Osteocyte (in vitro differentiated cells): ENCODE data around the gene EXTL2. TPM values are rescaled to one million over a fixed set of nuclear protein-coding genes. Genes with fewer than 3 reads are reported as not detected.

Source experiments
- DNase-seq: peaks from one replicate; pipeline ENCODE4 v3.0.0; 2021; ENCODE audit warnings: mixed read lengths; ENCODE audit not compliant: unreplicated experiment; ENCODE audit errors: extremely low spot score
- H3K27ac Mint-ChIP-seq: one replicate; pipeline ENCODE4 v1.8.0; 2021; ENCODE audit warnings: mild to moderate bottlenecking, mixed read lengths; ENCODE audit not compliant: unreplicated experiment
- H3K27me3 Mint-ChIP-seq: one replicate; pipeline ENCODE4 v1.8.0; 2021; ENCODE audit warnings: mixed read lengths; ENCODE audit not compliant: unreplicated experiment
- H3K36me3 Mint-ChIP-seq: one replicate; pipeline ENCODE4 v1.8.0; 2021; ENCODE audit warnings: mixed read lengths; ENCODE audit not compliant: unreplicated experiment
- H3K4me1 Mint-ChIP-seq: one replicate; pipeline ENCODE4 v1.8.0; 2021; ENCODE audit warnings: mixed read lengths; ENCODE audit not compliant: unreplicated experiment
- H3K4me3 Mint-ChIP-seq: one replicate; pipeline ENCODE4 v1.8.0; 2021; ENCODE audit warnings: mild to moderate bottlenecking, moderate library complexity, mixed read lengths; ENCODE audit not compliant: unreplicated experiment
- H3K9me3 Mint-ChIP-seq: one replicate; pipeline ENCODE4 v1.8.0; 2021; ENCODE audit warnings: mixed read lengths; ENCODE audit not compliant: unreplicated experiment
- CTCF ChIP-seq: fragments of 200-600 bp; sonication (generic); IDR thresholded peaks from 2 replicates; pipeline ENCODE4 v1.5.0; 2021; ENCODE audit warnings: antibody characterized with exemption, mild to moderate bottlenecking, moderate library complexity
- total RNA-seq: library from RNA; stranded (reverse); gene quantifications from 2 replicates; pipeline ENCODE4 v1.2.1, GENCODE V29; 2021

The EXTL2 gene
- total RNA-seq, 1 donor from 2014 or later, result 33.6 TPM

DNA sequence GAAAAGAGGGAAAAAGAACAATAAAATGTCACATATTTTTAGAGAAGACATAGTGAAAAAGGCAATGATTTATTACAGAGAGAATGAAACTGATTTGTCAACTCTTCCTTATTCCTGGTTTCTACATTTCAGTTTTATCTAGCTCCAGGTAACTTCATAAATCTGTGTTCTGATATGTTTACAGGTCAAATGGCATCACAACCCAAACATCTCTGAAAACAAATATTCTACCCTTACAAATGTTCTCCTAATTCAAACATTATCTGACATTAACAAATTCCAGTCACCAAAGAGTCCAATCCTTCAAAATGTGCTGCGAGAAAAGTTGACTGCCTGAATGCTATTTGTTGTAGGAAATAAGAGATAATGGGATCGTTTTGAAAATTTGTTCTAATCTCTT lies 20.2 kb downstream of the EXTL2 start:
- DNase-seq, result no peak
- Mint-ChIP-seq H3K4me3 (no peak overlapping the region), H3K27me3 (no peaks in the 10 kb centered on the region), H3K36me3 (peaks cover 12% of the 10 kb centered on the region), H3K9me3 (no peaks in the 10 kb centered on the region), H3K27ac (no peak overlapping the region), H3K4me1 (peaks cover 4% of the 10 kb centered on the region)
- no peak for TF ChIP-seq CTCF

DNA sequence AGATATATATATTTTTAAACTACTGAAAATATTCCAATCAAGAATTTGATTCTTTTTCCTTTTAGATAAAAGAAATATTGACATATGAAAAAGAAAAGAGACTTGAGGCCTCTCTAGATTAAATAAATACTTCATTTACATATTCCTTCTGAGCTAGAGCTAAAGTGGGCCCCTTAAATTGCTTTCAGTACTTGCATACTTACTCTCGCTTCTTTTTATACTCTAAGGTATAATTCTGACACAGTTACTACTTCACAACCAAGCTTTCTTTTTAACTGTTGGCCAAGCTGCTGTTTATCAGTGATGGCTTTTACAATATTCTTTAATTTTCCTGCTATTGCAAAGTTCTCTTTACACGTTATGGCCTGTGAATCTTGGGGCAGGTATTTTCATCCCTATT lies 24.6 kb downstream of the EXTL2 start:
- no peak for TF ChIP-seq CTCF
- DNase-seq, result no peak
- Mint-ChIP-seq H3K4me3 (no peak overlapping the region), H3K36me3 (peaks cover 3% of the 10 kb centered on the region), H3K4me1 (no peaks in the 10 kb centered on the region), H3K27ac (no peak overlapping the region), H3K9me3 (no peaks in the 10 kb centered on the region), H3K27me3 (no peaks in the 10 kb centered on the region)

GRCh38 chr1:100868364-100868995 lies 26.2 kb downstream of the EXTL2 start:
- H3K36me3 Mint-ChIP-seq, result no peaks in the 10 kb centered on the region
- no peak overlapping the region for H3K4me3 Mint-ChIP-seq
- H3K27ac Mint-ChIP-seq, result no peak overlapping the region
- no peaks in the 10 kb centered on the region for H3K27me3 Mint-ChIP-seq
- peak; percentile 71 for TF ChIP-seq CTCF
- no peak for DNase-seq
- no peaks in the 10 kb centered on the region for H3K4me1 Mint-ChIP-seq
- no peaks in the 10 kb centered on the region for H3K9me3 Mint-ChIP-seq

- no peak overlapping the region for H3K4me3 Mint-ChIP-seq
- H3K9me3 Mint-ChIP-seq, result no peaks in the 10 kb centered on the region
- no peak for DNase-seq
- no peak for TF ChIP-seq CTCF
- H3K36me3 Mint-ChIP-seq, result no peaks in the 10 kb centered on the region
- H3K27me3 Mint-ChIP-seq, result no peaks in the 10 kb centered on the region
- H3K27ac Mint-ChIP-seq, result no peak overlapping the region
- no peaks in the 10 kb centered on the region for H3K4me1 Mint-ChIP-seq
Measured at GRCh38 chr1:100866901-100867206, 27.8 kb downstream of the EXTL2 start.

GRCh38 chr1:100866041-100866900 lies 28.4 kb downstream of the EXTL2 start:
- no peak for DNase-seq
- H3K9me3 Mint-ChIP-seq, result no peaks in the 10 kb centered on the region
- H3K27me3 Mint-ChIP-seq, result no peaks in the 10 kb centered on the region
- H3K36me3 Mint-ChIP-seq, result no peaks in the 10 kb centered on the region
- H3K27ac Mint-ChIP-seq, result no peak overlapping the region
- H3K4me3 Mint-ChIP-seq, result no peak overlapping the region
- peak; percentile 75 for TF ChIP-seq CTCF
- no peaks in the 10 kb centered on the region for H3K4me1 Mint-ChIP-seq
